ENCODE results near the gene BPI.
"Not testable (repeated sequence)": the region's sequence is repeated elsewhere in the genome, so short reads cannot be mapped to it uniquely, and the experiment has no call there.

The BPI gene

DNA sequence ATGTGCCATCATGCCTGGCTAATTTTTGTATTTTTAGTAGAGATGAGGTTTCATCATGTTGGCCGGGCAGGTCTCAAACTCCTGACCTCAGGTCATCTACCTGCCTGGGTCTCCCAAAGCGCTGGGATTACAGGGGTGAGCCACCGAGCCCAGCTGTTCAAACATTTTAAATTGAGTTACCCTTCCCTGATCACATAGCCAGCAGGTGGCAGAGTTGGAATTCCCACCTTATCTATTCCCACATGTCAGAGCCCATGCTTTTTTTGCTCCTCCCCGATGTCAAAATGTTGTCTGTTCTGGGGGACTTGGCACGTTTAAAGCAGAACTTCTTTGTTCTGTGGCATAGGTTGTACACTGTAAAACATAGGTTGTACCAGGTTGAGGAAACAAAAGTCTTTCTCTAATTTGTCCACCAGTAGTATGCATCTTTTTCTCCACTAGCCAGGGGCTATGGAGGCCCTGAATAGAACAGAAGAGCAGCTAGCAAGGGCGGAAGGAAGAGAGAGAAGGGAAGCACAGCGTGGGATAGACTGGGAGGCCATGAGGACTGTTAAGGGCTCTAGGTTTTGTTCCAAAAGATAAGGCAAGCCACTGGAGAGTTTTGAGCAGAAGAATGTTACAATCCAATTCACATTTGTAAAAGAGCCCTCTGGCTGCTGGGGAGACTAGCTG is 35.0 kb downstream of the BPI start:
- H3K27me3 ChIP-seq (ENCODE audit: insufficient read depth, low read length) = no peaks in the 10 kb centered on the region
- H3K4me3 ChIP-seq (ENCODE audit: low read length) = no peak overlapping the region
- H3K9ac ChIP-seq (ENCODE audit: low read depth, low read length) = no peak overlapping the region
- no peaks in the 10 kb centered on the region for H3K36me3 ChIP-seq (ENCODE audit: insufficient read depth, low read length)
- H3K4me1 ChIP-seq (ENCODE audit: insufficient read depth, low read length) = peaks cover 29% of the 10 kb centered on the region
- no peaks in the 10 kb centered on the region; the same call in 1 of the 2 replicates for H3K9me3 ChIP-seq (ENCODE audit: insufficient read depth, low read depth, low read length)
- no peak overlapping the region for H3K27ac ChIP-seq (ENCODE audit: low read depth, low read length)
- 48% methylated on average over 7 of the region's 7 CpGs for WGBS

DNA sequence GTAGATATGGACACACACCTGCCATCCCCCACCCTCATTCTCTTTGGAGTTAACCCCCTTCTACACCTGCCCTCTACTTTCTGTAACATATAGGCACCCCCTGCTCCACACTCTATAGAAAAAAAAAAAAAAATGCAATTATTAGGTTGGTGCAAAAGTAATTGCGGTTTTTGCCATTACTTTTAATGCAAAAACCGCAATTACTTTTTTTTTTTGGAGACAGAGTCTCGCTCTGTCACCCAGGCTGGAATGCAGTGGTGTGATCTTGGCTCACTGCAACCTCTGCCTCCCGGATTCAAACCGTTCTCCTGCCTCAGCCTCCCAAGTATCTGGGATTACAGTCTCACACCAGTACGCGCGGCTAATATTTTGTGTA is 35.6 kb downstream of the BPI start:
- H3K36me3 ChIP-seq (ENCODE audit: insufficient read depth, low read length); H3K9ac ChIP-seq (ENCODE audit: low read depth, low read length); H3K9me3 ChIP-seq (ENCODE audit: insufficient read depth, low read depth, low read length); H3K4me3 ChIP-seq (ENCODE audit: low read length); H3K27ac ChIP-seq (ENCODE audit: low read depth, low read length); H3K27me3 ChIP-seq (ENCODE audit: insufficient read depth, low read length): not testable (repeated sequence)
- WGBS = 85% methylated on average over 8 of the region's 8 CpGs
- peaks cover 29% of the 10 kb centered on the region for H3K4me1 ChIP-seq (ENCODE audit: insufficient read depth, low read length)

DNA sequence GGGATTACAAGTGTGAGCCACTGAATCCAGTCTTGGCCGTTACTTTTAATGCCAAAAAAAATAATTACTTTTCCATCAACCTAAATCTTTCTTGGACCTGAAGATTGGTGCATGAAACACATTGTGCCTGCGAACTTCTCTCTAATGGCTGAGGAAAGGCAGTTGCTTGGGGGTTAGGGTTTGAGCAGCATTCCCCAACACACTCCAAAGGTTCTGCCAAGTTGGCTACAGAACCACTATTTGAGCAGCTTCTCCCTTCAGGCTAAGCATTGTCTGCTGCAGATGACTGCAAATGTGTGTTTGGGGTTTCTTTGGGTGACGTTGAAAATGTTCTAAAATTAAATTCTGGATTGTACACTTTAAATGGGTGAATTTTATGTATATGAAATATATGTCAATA is 36.0 kb downstream of the BPI start:
- Histone ChIP-seq H3K27ac (ENCODE audit: low read depth, low read length) (no peak overlapping the region), H3K9me3 (ENCODE audit: insufficient read depth, low read depth, low read length) (no peaks in the 10 kb centered on the region; the same call in 1 of the 2 replicates), H3K36me3 (ENCODE audit: insufficient read depth, low read length) (no peaks in the 10 kb centered on the region), H3K27me3 (ENCODE audit: insufficient read depth, low read length) (no peaks in the 10 kb centered on the region), H3K4me3 (ENCODE audit: low read length) (no peak overlapping the region), H3K4me1 (ENCODE audit: insufficient read depth, low read length) (peaks cover 29% of the 10 kb centered on the region), H3K9ac (ENCODE audit: low read depth, low read length) (no peak overlapping the region)
- WGBS = 96% methylated on average over 3 of the region's 3 CpGs

DNA sequence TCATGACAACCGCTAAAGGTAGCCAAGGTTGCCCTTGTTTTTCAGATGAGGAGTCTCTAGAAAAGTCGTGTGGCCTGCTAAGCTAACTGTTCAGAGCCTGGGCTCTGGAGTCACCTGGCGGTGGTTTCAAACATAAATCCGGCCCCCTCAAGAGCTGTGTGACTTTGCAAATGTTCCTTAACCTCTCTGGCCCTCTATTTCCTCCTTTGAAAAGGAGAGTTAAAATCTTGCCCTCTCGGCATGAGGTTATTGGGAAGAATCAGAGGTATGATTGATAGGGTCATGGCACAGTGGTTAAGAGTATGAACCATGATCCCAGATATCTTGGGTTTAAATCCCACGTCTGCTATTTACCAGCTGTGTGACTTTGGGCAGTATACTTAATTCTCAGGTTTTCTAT is 36.7 kb downstream of the BPI start:
- Histone ChIP-seq H3K9ac (ENCODE audit: low read depth, low read length) (no peak overlapping the region), H3K36me3 (ENCODE audit: insufficient read depth, low read length) (no peaks in the 10 kb centered on the region), H3K4me1 (ENCODE audit: insufficient read depth, low read length) (peaks cover 29% of the 10 kb centered on the region), H3K4me3 (ENCODE audit: low read length) (no peak overlapping the region), H3K27ac (ENCODE audit: low read depth, low read length) (no peak overlapping the region), H3K9me3 (ENCODE audit: insufficient read depth, low read depth, low read length) (no peaks in the 10 kb centered on the region; the same call in 1 of the 2 replicates), H3K27me3 (ENCODE audit: insufficient read depth, low read length) (no peaks in the 10 kb centered on the region)
- WGBS = 86% methylated on average over 6 of the region's 6 CpGs

DNA sequence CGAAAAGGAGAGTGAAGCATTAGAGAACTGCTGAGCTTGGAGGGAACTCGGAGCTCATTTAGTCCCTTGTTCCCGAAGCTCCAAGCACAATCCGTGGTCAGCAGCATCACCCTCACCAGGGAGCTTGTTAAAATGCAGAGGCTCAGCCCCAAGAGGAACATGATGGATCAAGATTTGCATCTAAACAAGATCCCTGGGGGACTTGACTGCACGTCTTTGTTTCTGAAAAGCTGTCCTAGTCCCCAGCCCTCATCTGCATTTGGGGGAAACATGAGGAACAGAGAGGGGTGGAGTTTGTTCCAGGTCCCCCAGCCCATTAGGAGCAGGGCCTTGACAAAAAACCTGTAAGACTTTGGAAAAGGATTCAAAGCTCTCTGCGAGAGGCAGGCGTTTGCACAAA is 38.3 kb downstream of the BPI start:
- Histone ChIP-seq H3K36me3 (ENCODE audit: insufficient read depth, low read length) (no peaks in the 10 kb centered on the region), H3K9ac (ENCODE audit: low read depth, low read length) (peak overlapping the region; percentile 13; the same call in 1 of the 2 replicates), H3K4me3 (ENCODE audit: low read length) (peak overlapping the region; percentile 20; the same call in 1 of the 2 replicates), H3K27me3 (ENCODE audit: insufficient read depth, low read length) (no peaks in the 10 kb centered on the region), H3K4me1 (ENCODE audit: insufficient read depth, low read length) (peaks cover 29% of the 10 kb centered on the region), H3K9me3 (ENCODE audit: insufficient read depth, low read depth, low read length) (no peaks in the 10 kb centered on the region; the same call in 1 of the 2 replicates), H3K27ac (ENCODE audit: low read depth, low read length) (peak overlapping the region; percentile 87)
- WGBS = 5% methylated on average over 7 of the region's 7 CpGs

DNA sequence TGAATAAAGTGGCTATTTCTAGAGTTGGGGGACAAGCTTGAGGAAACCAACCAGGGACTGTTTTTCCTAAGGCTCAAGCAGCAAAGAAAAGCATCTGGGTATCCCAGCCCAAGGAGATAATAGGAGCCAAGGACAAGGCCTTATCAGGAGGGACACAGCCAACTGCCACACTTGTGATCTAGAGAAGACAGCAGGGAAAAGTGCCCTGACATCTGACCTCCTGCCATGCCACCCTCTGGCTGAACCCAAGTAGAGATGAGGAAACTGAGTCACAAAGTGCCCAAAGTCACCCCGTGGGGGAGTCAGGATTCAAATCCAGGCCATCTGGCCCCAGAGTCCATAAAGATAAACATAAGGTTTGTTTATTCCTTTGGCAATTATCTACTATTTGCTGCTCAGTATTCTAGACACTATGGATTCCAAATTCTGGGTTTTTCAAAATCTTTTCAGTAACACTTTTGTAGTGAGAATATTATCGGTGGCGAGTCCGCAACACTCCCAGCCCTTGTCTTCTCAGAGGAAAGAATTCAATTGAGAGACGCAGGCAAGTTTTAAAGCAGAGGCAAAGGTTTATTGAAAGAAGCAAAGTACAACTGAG is 38.9 kb downstream of the BPI start:
- Histone ChIP-seq H3K36me3 (ENCODE audit: insufficient read depth, low read length) (no peaks in the 10 kb centered on the region), H3K4me3 (ENCODE audit: low read length) (no peak overlapping the region), H3K4me1 (ENCODE audit: insufficient read depth, low read length) (peaks cover 29% of the 10 kb centered on the region), H3K9me3 (ENCODE audit: insufficient read depth, low read depth, low read length) (no peaks in the 10 kb centered on the region; the same call in 1 of the 2 replicates), H3K27me3 (ENCODE audit: insufficient read depth, low read length) (no peaks in the 10 kb centered on the region), H3K9ac (ENCODE audit: low read depth, low read length) (no peak overlapping the region), H3K27ac (ENCODE audit: low read depth, low read length) (peak overlapping the region; percentile 87)
- 87% methylated on average over 5 of the region's 5 CpGs for WGBS

DNA sequence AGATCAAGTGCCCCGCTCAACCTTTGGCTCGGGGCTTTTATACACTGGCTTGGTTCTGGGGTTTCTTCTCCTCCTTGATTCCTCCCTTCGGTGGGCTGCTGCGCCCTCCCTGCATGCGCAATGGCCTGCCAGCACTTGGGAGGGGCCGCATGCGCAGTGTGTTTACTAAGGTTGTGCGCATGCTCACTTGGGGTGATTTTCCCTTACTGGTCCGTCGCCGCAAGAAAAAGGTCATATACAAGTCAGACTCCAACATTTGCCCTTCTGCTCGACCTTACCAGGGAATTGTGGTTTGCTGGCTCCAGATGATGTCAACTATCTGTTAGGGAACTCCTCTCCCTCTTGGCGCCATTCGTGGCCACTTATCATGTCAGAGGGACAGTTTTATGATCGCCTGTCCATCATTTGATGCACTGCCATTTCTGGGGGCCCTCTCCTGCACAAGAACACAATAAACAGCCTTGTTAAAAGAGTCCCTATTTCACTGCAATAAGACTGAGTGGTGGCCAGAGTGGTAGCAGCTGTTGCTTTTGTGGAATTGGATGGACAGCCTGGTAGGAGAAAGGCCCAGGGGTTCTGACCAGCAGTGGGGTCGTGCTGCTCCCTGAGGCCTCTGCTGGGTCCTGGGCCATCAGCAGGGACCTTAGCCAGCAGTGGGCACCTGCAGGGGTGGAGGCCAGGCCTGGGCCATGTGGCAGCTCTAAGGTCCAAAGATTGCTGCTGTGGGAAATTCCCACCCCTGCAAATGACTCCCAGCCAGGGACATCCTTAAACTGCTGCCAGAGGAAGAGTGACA is 39.6 kb downstream of the BPI start:
- Histone ChIP-seq H3K9ac (ENCODE audit: low read depth, low read length) (no peak overlapping the region), H3K27me3 (ENCODE audit: insufficient read depth, low read length) (no peaks in the 10 kb centered on the region), H3K4me1 (ENCODE audit: insufficient read depth, low read length) (peaks cover 29% of the 10 kb centered on the region), H3K36me3 (ENCODE audit: insufficient read depth, low read length) (no peaks in the 10 kb centered on the region), H3K9me3 (ENCODE audit: insufficient read depth, low read depth, low read length) (no peaks in the 10 kb centered on the region), H3K27ac (ENCODE audit: low read depth, low read length) (peak overlapping the region; percentile 87; the same call in 1 of the 2 replicates), H3K4me3 (ENCODE audit: low read length) (no peak overlapping the region)
- 89% methylated on average over 16 of the region's 16 CpGs for WGBS

DNA sequence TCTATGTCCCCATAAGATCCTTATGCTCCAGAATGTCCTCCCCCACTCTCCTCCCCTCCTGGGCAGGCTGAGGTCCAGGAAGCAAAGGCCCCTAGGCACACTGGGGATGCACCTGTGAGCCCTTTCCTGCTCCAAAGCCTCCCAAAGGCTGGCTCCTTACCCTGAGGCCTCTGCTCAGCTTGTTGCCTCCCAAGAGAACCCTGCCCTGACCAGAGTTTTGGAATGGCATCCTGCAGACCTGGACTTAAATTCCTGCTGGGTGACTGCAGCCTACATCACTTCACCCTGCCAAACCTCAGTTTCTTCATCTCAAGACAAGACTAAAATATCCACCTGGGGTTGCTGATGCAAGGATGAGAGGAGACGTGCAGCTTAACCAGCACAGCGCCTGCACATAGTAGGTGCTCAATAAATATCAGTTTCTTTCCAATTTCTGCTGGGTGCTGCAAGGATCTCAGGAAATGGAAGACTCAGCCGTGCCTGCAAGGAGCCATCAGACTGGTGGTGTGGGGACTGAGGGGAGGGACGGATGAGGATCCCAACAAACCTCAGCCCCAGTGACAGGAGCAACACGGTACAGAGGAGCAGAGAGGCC is 40.2 kb downstream of the BPI start:
- Histone ChIP-seq H3K9ac (ENCODE audit: low read depth, low read length) (no peak overlapping the region), H3K36me3 (ENCODE audit: insufficient read depth, low read length) (no peaks in the 10 kb centered on the region), H3K27ac (ENCODE audit: low read depth, low read length) (no peak overlapping the region), H3K4me1 (ENCODE audit: insufficient read depth, low read length) (peaks cover 29% of the 10 kb centered on the region), H3K27me3 (ENCODE audit: insufficient read depth, low read length) (no peaks in the 10 kb centered on the region), H3K4me3 (ENCODE audit: low read length) (no peak overlapping the region), H3K9me3 (ENCODE audit: insufficient read depth, low read depth, low read length) (no peaks in the 10 kb centered on the region)
- WGBS = 92% methylated on average over 5 of the region's 5 CpGs

DNA sequence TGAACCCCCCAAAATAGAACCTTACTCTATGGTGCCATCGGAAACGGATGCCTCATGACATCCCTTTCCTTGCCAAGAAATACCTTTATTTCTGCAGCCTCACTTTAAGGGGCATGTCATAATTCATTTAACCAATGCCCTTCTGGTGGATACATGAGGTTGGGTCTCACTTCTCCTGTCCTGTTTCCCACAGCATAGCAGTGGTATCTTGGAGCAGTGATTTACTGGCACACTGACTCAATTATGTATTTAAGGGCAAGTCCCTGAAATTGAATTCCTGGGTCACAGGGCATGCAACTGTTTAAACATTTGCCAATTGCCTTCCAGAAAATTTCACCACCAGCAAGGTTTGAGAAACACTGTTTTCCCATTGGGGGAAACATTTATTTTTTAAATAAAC is 41.7 kb downstream of the BPI start:
- H3K4me1 ChIP-seq (ENCODE audit: insufficient read depth, low read length) = peaks cover 21% of the 10 kb centered on the region
- H3K4me3 ChIP-seq (ENCODE audit: low read length) = no peak overlapping the region
- no peak overlapping the region for H3K9ac ChIP-seq (ENCODE audit: low read depth, low read length)
- H3K36me3 ChIP-seq (ENCODE audit: insufficient read depth, low read length) = no peaks in the 10 kb centered on the region
- H3K9me3 ChIP-seq (ENCODE audit: insufficient read depth, low read depth, low read length) = no peaks in the 10 kb centered on the region
- H3K27ac ChIP-seq (ENCODE audit: low read depth, low read length) = no peak overlapping the region
- WGBS = 49% methylated on average over 2 of the region's 2 CpGs
- H3K27me3 ChIP-seq (ENCODE audit: insufficient read depth, low read length) = no peaks in the 10 kb centered on the region

DNA sequence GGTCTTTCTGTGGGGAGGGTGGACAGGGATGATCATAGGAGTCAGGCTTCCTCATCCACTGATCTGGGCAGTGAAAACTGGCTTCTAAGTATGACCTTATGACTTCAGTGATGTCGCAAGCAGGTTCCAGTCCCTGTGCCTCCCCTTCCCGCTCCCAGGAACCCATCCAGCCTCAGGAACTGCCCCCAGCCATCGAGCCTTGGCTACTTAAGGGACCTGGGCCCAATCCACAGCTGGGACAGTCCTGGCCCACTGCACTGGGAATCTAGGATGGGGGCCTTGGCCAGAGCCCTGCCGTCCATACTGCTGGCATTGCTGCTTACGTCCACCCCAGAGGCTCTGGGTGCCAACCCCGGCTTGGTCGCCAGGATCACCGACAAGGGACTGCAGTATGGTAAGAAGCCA is 42.3 kb downstream of the BPI start, which contains the start of gene LBP:
Gene LBP, plus strand, starts transcription at position 236 of the 405 bp plus-strand sequence. Its CDS starts 35 bp downstream, at position 271.
- Histone ChIP-seq H3K9ac (ENCODE audit: low read depth, low read length) (no peak within 1 kb of the TSS), H3K4me3 (ENCODE audit: low read length) (no peak within 1 kb of the TSS), H3K9me3 (ENCODE audit: insufficient read depth, low read depth, low read length) (no peaks in the 10 kb centered on the region), H3K4me1 (ENCODE audit: insufficient read depth, low read length) (peaks cover 21% of the 10 kb centered on the region), H3K27me3 (ENCODE audit: insufficient read depth, low read length) (no peaks in the 10 kb centered on the region), H3K27ac (ENCODE audit: low read depth, low read length) (no peak within 1 kb of the TSS), H3K36me3 (ENCODE audit: insufficient read depth, low read length) (no peaks in the 10 kb centered on the region)
- 94% methylated on average over 8 of the region's 8 CpGs for WGBS

DNA sequence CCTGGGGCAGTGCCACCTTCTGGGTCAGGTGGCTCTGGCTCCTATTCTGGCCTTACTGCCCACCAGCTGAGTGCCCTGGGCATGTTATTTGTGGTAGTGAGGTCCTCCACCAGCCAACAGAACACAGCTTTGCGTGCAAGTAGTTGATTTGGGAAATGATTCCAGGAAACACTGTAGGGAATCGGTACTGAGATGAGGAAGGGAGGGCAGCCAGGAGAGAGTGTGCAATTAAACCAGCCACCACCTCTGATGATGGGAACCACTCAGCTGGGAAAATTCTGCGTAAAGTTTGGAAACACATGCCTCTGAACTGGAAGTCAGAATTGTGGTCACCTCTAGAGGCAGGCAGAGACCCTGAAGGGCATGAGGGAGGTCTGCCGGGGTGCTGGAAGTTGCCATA is 42.8 kb downstream of the BPI start:
- H3K4me3 ChIP-seq (ENCODE audit: low read length) = no peak overlapping the region
- 96% methylated on average over 4 of the region's 4 CpGs for WGBS
- no peak overlapping the region for H3K27ac ChIP-seq (ENCODE audit: low read depth, low read length)

More for the DNA sequence above, 42.8 kb downstream of the BPI start:
- peaks cover 17% of the 10 kb centered on the region for H3K4me1 ChIP-seq (ENCODE audit: insufficient read depth, low read length)
- H3K27me3 ChIP-seq (ENCODE audit: insufficient read depth, low read length) = no peaks in the 10 kb centered on the region
- H3K36me3 ChIP-seq (ENCODE audit: insufficient read depth, low read length) = no peaks in the 10 kb centered on the region
- H3K9me3 ChIP-seq (ENCODE audit: insufficient read depth, low read depth, low read length) = no peaks in the 10 kb centered on the region
- no peak overlapping the region for H3K9ac ChIP-seq (ENCODE audit: low read depth, low read length)

All from HUES64 (cell line).